ENCODE results near the gene AQR.
"Not testable (repeated sequence)": the region's sequence is repeated elsewhere in the genome, so short reads cannot be mapped to it uniquely, and the experiment has no call there.

DNA sequence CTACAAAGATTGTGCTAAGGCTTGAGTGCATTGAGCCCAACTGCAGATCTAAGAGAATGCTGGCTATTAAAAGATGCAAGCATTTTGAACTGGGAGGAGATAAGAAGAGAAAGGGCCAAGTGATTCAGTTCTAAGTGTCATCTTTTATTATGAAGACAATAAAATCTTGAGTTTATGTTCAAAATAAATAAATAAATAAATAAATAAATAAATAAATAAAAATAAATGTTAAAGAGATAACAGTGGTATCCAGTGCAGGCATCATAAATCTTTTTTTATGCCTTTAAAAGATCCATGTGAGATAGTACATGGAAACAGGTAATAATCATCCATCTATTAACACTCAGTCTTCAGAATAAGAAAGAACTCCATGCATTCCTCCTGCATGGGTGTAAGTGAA is 26.3 kb downstream of the AQR start:
- TF ChIP-seq, protein P1, sequence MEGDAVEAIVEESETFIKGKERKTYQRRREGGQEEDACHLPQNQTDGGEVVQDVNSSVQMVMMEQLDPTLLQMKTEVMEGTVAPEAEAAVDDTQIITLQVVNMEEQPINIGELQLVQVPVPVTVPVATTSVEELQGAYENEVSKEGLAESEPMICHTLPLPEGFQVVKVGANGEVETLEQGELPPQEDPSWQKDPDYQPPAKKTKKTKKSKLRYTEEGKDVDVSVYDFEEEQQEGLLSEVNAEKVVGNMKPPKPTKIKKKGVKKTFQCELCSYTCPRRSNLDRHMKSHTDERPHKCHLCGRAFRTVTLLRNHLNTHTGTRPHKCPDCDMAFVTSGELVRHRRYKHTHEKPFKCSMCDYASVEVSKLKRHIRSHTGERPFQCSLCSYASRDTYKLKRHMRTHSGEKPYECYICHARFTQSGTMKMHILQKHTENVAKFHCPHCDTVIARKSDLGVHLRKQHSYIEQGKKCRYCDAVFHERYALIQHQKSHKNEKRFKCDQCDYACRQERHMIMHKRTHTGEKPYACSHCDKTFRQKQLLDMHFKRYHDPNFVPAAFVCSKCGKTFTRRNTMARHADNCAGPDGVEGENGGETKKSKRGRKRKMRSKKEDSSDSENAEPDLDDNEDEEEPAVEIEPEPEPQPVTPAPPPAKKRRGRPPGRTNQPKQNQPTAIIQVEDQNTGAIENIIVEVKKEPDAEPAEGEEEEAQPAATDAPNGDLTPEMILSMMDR (IDR thresholded peaks at IDR 0.05 in 2 of 3, conservative IDR thresholded peaks at IDR 0.05 in 1 of 3; ENCODE audit: control insufficient read depth in 2 of 3, extremely low read depth in 1 of 3, insufficient read depth in 1 of 3, low read depth in 3 of 3, low read length in 3 of 3), result not testable (repeated sequence)
- TF ChIP-seq, protein P2, sequence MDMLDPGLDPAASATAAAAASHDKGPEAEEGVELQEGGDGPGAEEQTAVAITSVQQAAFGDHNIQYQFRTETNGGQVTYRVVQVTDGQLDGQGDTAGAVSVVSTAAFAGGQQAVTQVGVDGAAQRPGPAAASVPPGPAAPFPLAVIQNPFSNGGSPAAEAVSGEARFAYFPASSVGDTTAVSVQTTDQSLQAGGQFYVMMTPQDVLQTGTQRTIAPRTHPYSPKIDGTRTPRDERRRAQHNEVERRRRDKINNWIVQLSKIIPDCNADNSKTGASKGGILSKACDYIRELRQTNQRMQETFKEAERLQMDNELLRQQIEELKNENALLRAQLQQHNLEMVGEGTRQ (IDR thresholded peaks at IDR 0.05; ENCODE audit: borderline replicate concordance, low read depth, low read length), result not testable (repeated sequence)
- not testable (repeated sequence) for TF ChIP-seq ATF7 (IDR thresholded peaks at IDR 0.05; ENCODE audit: low read depth); EGR1 (IDR thresholded peaks at IDR 0.05; ENCODE audit: borderline replicate concordance in 1 of 2, low read depth in 2 of 2, low read length in 2 of 2); MEF2A (IDR thresholded peaks at IDR 0.05; ENCODE audit: insufficient read depth, low read depth, low read length); SMARCA5 (IDR thresholded peaks at IDR 0.05); EP300 (IDR thresholded peaks at IDR 0.05; ENCODE audit: borderline replicate concordance in 1 of 2, control insufficient read depth in 1 of 2, low read depth in 2 of 2, low read length in 2 of 2); NFYB (IDR thresholded peaks at IDR 0.05; ENCODE audit: insufficient read depth, low read depth, low read length); SREBF2 (IDR thresholded peaks at IDR 0.05; ENCODE audit: low read length); JUND (IDR thresholded peaks at IDR 0.05; ENCODE audit: low read depth, low read length); POLR2AphosphoS5 (IDR thresholded peaks at IDR 0.05; ENCODE audit: low read length); MXI1 (IDR thresholded peaks at IDR 0.05; ENCODE audit: low read depth, low read length); NR2C2 (IDR thresholded peaks at IDR 0.05; ENCODE audit: borderline replicate concordance, control insufficient read depth, insufficient read length, low read depth); EZH2 (IDR thresholded peaks at IDR 0.05; ENCODE audit: borderline replicate concordance, control insufficient read depth, low read depth, low read length)

Data from GM12878 (cell line).